AG20443 (cell line): ENCODE results near the gene PIP5K1C.

ENCODE experiments used
- DNase-seq: peaks from one replicate; pipeline ENCODE4 v3.0.0; 2012; ENCODE audit warnings: low spot score, mixed read lengths

PIP5K1C gene

GRCh38 chr19:3693025-3693925, 7.0 kb downstream of the PIP5K1C start:
- DNase-seq: no peak

GRCh38 chr19:3692141-3693024, 7.9 kb downstream of the PIP5K1C start:
- peak; percentile 46 for DNase-seq

- DNase-seq: no peak
Measured at GRCh38 chr19:3691726-3692125, 8.5 kb downstream of the PIP5K1C start.

- no peak for DNase-seq
Measured at GRCh38 chr19:3691372-3691716, 8.9 kb downstream of the PIP5K1C start.

- no peak for DNase-seq
Measured at GRCh38 chr19:3690551-3691371, 9.5 kb downstream of the PIP5K1C start.

- DNase-seq: no peak
Measured at GRCh38 chr19:3687774-3688706, 12.2 kb downstream of the PIP5K1C start.

GRCh38 chr19:3687393-3687773, 12.9 kb downstream of the PIP5K1C start:
- DNase-seq: no peak

- DNase-seq: no peak
Measured at GRCh38 chr19:3684817-3685410, 15.4 kb downstream of the PIP5K1C start.

- no peak for DNase-seq
Measured at GRCh38 chr19:3684054-3684816, 16.0 kb downstream of the PIP5K1C start.

- DNase-seq: no peak
Measured at GRCh38 chr19:3683405-3684053, 16.7 kb downstream of the PIP5K1C start.

GRCh38 chr19:3682741-3683404, 17.4 kb downstream of the PIP5K1C start:
- no peak for DNase-seq

GRCh38 chr19:3682286-3682685, 18.0 kb downstream of the PIP5K1C start:
- DNase-seq: no peak

GRCh38 chr19:3680939-3681338, 19.3 kb downstream of the PIP5K1C start:
- DNase-seq: no peak

- DNase-seq: no peak
Measured at GRCh38 chr19:3679581-3679980, 20.7 kb downstream of the PIP5K1C start.

GRCh38 chr19:3679138-3679537, 21.1 kb downstream of the PIP5K1C start:
- no peak for DNase-seq

- DNase-seq: no peak
Measured at GRCh38 chr19:3678188-3678587, 22.1 kb downstream of the PIP5K1C start.

- no peak for DNase-seq
Measured at GRCh38 chr19:3674784-3675543, 25.3 kb downstream of the PIP5K1C start.
